Measurements from ENCODE around the gene APOBEC4.

APOBEC4 gene

DNA sequence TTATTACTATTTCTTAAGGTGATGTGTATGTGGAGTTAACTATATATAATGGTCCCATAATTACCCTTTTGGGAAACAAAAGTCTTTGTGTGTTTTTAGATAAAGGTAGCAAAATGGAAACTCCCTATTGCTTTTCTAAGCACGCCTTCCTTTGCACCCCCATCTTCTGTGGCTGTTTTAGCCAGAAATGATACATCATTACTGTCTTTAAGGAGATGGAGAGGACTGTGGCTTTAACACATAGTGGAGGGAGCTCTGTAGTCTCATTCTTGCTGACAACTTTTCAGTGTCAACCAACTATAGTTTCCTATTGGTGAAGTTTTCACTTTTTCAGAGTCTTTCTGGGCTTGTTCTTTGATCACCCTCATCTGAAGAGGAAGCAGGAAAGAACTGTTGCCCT is 1.0 kb downstream of the APOBEC4 start:
- H3K27ac Mint-ChIP-seq: no peak overlapping the region
- TF ChIP-seq, protein P1, sequence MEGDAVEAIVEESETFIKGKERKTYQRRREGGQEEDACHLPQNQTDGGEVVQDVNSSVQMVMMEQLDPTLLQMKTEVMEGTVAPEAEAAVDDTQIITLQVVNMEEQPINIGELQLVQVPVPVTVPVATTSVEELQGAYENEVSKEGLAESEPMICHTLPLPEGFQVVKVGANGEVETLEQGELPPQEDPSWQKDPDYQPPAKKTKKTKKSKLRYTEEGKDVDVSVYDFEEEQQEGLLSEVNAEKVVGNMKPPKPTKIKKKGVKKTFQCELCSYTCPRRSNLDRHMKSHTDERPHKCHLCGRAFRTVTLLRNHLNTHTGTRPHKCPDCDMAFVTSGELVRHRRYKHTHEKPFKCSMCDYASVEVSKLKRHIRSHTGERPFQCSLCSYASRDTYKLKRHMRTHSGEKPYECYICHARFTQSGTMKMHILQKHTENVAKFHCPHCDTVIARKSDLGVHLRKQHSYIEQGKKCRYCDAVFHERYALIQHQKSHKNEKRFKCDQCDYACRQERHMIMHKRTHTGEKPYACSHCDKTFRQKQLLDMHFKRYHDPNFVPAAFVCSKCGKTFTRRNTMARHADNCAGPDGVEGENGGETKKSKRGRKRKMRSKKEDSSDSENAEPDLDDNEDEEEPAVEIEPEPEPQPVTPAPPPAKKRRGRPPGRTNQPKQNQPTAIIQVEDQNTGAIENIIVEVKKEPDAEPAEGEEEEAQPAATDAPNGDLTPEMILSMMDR (IDR thresholded peaks at IDR 0.05): no peak
- no peaks in the 10 kb centered on the region for H3K9me3 Mint-ChIP-seq
- H3K36me3 Mint-ChIP-seq (ENCODE audit: low read depth): no peaks in the 10 kb centered on the region
- H3K27me3 Mint-ChIP-seq (ENCODE audit: low read depth, poor library complexity): peaks cover 5% of the 10 kb centered on the region
- peaks cover 6% of the 10 kb centered on the region for H3K4me1 Mint-ChIP-seq
- H3K4me3 Mint-ChIP-seq: no peak overlapping the region
- DNase-seq: no peak

DNA sequence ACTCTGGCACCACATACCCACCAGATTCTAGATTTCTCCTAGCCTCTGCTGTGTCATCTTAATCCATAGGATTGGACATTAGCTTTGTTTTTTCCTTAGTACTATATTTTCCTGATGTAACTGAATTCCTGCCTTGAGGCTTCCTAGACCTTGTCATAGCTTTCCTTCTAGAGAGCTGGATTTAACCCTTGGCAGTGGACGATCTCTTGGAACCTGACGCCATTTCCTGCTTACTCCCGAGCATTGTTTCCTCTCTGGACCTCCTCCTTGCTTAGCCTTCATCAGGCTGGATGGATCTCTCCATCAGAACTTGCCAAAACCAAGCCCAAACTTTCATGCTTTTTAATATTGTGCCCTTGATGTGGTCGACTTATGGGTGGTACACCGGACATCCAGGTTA is 1.5 kb downstream of the APOBEC4 start:
- H3K27ac Mint-ChIP-seq: no peak overlapping the region
- TF ChIP-seq, protein P1 (IDR thresholded peaks at IDR 0.05): no peak

DNA sequence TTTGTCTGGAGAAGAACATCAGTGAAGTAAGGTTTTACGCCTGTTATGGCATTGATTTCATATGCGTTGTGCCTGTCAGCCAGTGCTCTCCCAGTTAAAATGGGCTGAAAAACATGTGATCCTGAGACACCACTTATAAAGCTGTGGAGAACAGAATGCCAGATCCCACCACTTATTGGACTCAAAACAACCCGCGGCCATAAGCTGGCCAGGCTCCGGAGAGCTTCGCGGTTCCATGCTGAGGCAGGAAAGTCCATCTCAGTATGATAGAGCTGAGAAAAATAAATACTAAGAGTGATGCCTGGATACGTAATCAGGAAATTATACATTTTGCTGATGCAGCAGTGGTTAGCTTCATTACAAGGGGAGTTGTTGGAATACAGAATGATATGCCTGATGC is 5.1 kb downstream of the APOBEC4 start:
- peaks cover 6% of the 10 kb centered on the region for H3K4me1 Mint-ChIP-seq
- TF ChIP-seq, protein P1 (IDR thresholded peaks at IDR 0.05): no peak
- no peak for DNase-seq
- no peak overlapping the region for H3K27ac Mint-ChIP-seq
- no peaks in the 10 kb centered on the region for H3K36me3 Mint-ChIP-seq (ENCODE audit: low read depth)
- H3K4me3 Mint-ChIP-seq: no peak overlapping the region
- no peaks in the 10 kb centered on the region for H3K9me3 Mint-ChIP-seq
- peaks cover 14% of the 10 kb centered on the region for H3K27me3 Mint-ChIP-seq (ENCODE audit: low read depth, poor library complexity)

More for the DNA sequence above, 1.5 kb downstream of the APOBEC4 start:
- Mint-ChIP-seq H3K4me3 (no peak overlapping the region), H3K27me3 (ENCODE audit: low read depth, poor library complexity) (peaks cover 5% of the 10 kb centered on the region), H3K9me3 (no peaks in the 10 kb centered on the region), H3K4me1 (peaks cover 6% of the 10 kb centered on the region), H3K36me3 (ENCODE audit: low read depth) (no peaks in the 10 kb centered on the region)
- DNase-seq: no peak

DNA sequence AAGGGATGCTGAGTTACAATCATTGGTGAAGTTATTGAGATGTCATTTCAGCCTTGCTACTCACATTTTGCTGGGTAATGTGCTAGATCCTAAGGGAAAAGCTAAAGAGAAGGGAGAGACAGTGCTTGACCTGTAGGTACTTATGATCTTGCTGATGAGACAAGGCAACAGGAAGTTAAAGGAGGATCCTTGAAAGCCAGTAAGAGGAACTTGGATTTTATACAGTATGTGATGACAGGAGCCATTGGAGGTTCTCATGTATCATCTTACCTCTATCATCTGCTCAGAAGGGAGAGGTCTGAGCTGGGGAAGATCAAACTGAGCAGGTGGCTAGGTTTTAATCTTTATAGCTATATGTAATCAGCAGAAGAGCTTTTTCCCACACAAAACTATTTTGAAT is 6.3 kb downstream of the APOBEC4 start:
- no peaks in the 10 kb centered on the region for H3K9me3 Mint-ChIP-seq
- TF ChIP-seq, protein P1 (IDR thresholded peaks at IDR 0.05): no peak
- no peak overlapping the region for H3K27ac Mint-ChIP-seq
- no peaks in the 10 kb centered on the region for H3K4me1 Mint-ChIP-seq
- no peak overlapping the region for H3K4me3 Mint-ChIP-seq
- no peaks in the 10 kb centered on the region for H3K36me3 Mint-ChIP-seq (ENCODE audit: low read depth)
- no peak for DNase-seq
- peaks cover 14% of the 10 kb centered on the region for H3K27me3 Mint-ChIP-seq (ENCODE audit: low read depth, poor library complexity)

DNA sequence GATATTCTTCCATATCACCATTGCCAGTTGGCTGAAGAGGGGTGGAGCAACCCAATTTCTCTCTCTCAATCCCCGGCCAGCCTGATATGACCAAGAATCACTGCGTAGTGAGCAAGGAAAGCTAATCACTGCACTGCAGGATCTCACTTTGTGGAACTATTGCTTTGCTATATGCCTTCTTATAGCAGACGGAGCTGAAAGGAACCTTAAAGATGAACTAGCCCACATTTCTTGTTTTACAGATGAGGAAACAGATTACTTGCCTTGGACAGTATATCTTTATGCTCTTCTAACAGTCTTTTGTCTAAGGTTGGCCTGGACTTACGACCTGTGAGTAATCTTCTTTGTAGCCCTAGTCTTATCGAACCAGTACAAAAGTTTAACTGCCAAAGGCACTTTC is 7.6 kb downstream of the APOBEC4 start:
- H3K27ac Mint-ChIP-seq: no peak overlapping the region
- no peak for DNase-seq
- TF ChIP-seq, protein P1 (IDR thresholded peaks at IDR 0.05): no peak

DNA sequence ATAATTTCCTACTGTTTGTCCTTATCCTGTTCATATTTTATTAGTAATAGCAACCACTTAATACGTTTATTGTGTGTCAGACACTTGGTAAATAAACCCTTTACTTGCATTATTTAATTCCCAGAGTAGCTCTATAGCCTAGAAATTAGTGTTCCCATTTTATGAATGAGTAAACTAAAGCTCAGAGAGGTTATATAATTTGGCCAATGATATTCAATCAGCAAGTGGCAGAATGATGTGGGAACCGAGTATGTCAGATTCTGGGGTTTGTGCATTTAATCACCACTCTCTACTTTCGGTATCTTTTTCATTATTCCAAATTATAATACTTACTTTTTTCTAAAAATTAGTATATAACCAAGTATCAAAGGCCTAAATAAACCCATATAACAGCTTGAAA is 10.9 kb downstream of the APOBEC4 start:
- H3K9me3 Mint-ChIP-seq: no peaks in the 10 kb centered on the region
- no peaks in the 10 kb centered on the region for H3K36me3 Mint-ChIP-seq (ENCODE audit: low read depth)
- DNase-seq: no peak
- H3K4me3 Mint-ChIP-seq: no peak overlapping the region
- TF ChIP-seq, protein P1 (IDR thresholded peaks at IDR 0.05): no peak
- H3K27me3 Mint-ChIP-seq (ENCODE audit: low read depth, poor library complexity): peaks cover 38% of the 10 kb centered on the region
- no peaks in the 10 kb centered on the region for H3K4me1 Mint-ChIP-seq
- H3K27ac Mint-ChIP-seq: no peak overlapping the region

More for the DNA sequence above, 7.6 kb downstream of the APOBEC4 start:
- Mint-ChIP-seq H3K36me3 (ENCODE audit: low read depth) (no peaks in the 10 kb centered on the region), H3K9me3 (no peaks in the 10 kb centered on the region), H3K27me3 (ENCODE audit: low read depth, poor library complexity) (peaks cover 14% of the 10 kb centered on the region), H3K4me1 (no peaks in the 10 kb centered on the region), H3K4me3 (no peak overlapping the region)
